HCT116 (cell line): Measurements from ENCODE around the gene TUBA4A. TPM values are rescaled to one million over a fixed set of nuclear protein-coding genes. Genes with fewer than 3 reads are reported as not detected.

Experiments
- ATAC-seq: fragments of 200-7000 bp; cut with Tn5 transposase; 2 replicates; pipeline ENCODE4 v1.9.1; 2020; ENCODE audit warnings: mild to moderate bottlenecking, moderate library complexity
- BruUV-seq: library from RNA; stranded (reverse); fragments of 400-500 nt; replicated peaks from 2 replicates; lab custom pipeline; 2021; lab: Mats Ljungman, UMichigan
- CTCF ChIA-PET: fragments of 300-600 bp; sonication (Branson Sonifier 250); formaldehyde crosslinking; loops from one replicate; lab custom pipeline; 2021; ENCODE audit warnings: antibody characterized with exemption; lab: Charles Lee
- POLR2A ChIA-PET: fragments of 300-600, 350-600 bp; sonication (Branson Sonifier 250); formaldehyde crosslinking; loops from one replicate; lab custom pipeline; 2021; ENCODE audit warnings: antibody characterized with exemption; lab: Charles Lee
- RAD21 ChIA-PET, 2 experiments: fragments of 300-600 bp; sonication (Branson Sonifier 250); formaldehyde crosslinking; loops; one replicate each; lab custom pipeline; 2023; ENCODE audit warnings: low total read pairs in 2 of 2; ENCODE audit not compliant: uncharacterized antibody in 2 of 2, unreplicated experiment in 2 of 2, low non-redundant PET in 1 of 2; lab: Charles Lee
- DNase-seq: peaks from one replicate; pipeline ENCODE4 v3.0.0-alpha.2; 2010; ENCODE audit warnings: low read depth, low spot score
- H2AFZ ChIP-seq: fragments of 200-600 bp; shearing (Covaris generic), sonication (generic); 2 replicates; pipeline ENCODE4 v1.6.1; 2017; ENCODE audit warnings: low read depth, mixed run types, mixed read lengths, antibody characterized with exemption, low read length; ENCODE audit not compliant: poor library complexity, severe bottlenecking
- H3K27ac ChIP-seq: 2 replicates; pipeline ENCODE4 v1.5.1; 2012; ENCODE audit warnings: low read depth, low read length
- H3K27me3 ChIP-seq: fragments of 200-600 bp; sonication (generic); 2 replicates; pipeline ENCODE4 v1.6.1; 2016; ENCODE audit warnings: mixed run types, low read length, mixed read lengths; ENCODE audit not compliant: insufficient read depth
- H3K36me3 ChIP-seq, 2 experiments: fragments of 200-500 bp in 1 of 2; fragments of 200-600 bp in 1 of 2; sonication (Bioruptor generic) in 1 of 2; sonication (generic) in 1 of 2; 2 replicates each; pipeline versions ENCODE4 v1.5.1 to v1.6.1; 2014 to 2016; ENCODE audit warnings: low read length in 2 of 2, inconsistent platforms in 1 of 2, mixed read lengths in 1 of 2, mixed run types in 1 of 2; ENCODE audit not compliant: insufficient read depth in 2 of 2, control insufficient read depth in 1 of 2
- H3K4me1 ChIP-seq, 2 experiments: fragments of 200-600 bp in 1 of 2; sonication (generic) in 1 of 2; 2 replicates each; pipeline versions ENCODE4 v1.5.1 to v1.6.1; 2012 to 2017; ENCODE audit warnings: low read length in 2 of 2, inconsistent platforms in 1 of 2, mild to moderate bottlenecking in 1 of 2, mixed read lengths in 1 of 2, mixed run types in 1 of 2, moderate library complexity in 1 of 2; ENCODE audit not compliant: insufficient read depth in 2 of 2, control insufficient read depth in 1 of 2
- H3K4me2 ChIP-seq: fragments of 200-600 bp; sonication (generic); 2 replicates; pipeline ENCODE4 v1.6.1; 2017; ENCODE audit warnings: mixed run types, low read length, mixed read lengths
- H3K4me3 ChIP-seq, 2 experiments: fragments of 200-600 bp in 1 of 2; sonication (generic) in 1 of 2; replicated peaks in 1 of 2; 2 replicates each; pipeline ENCODE4 v1.5.1; 2011 to 2016; ENCODE audit warnings: low read length in 2 of 2, control low read depth in 1 of 2, low read depth in 1 of 2, mild to moderate bottlenecking in 1 of 2, mixed read lengths in 1 of 2, mixed run types in 1 of 2
- H3K79me2 ChIP-seq: fragments of 200-600 bp; sonication (generic); 2 replicates; pipeline ENCODE4 v1.6.1; 2017; ENCODE audit warnings: mild to moderate bottlenecking, mixed run types, low read length, moderate library complexity, mixed read lengths; ENCODE audit not compliant: insufficient read depth
- H3K9ac ChIP-seq: fragments of 200-600 bp; sonication (generic); 2 replicates; pipeline ENCODE4 v1.6.1; 2016; ENCODE audit warnings: low read length, mixed read lengths
- H3K9me2 ChIP-seq: fragments of 200-600 bp; sonication (generic), shearing (Covaris generic); 2 replicates; pipeline ENCODE4 v1.6.1; 2017; ENCODE audit warnings: mixed run types, mild to moderate bottlenecking, moderate library complexity; ENCODE audit not compliant: insufficient read depth
- H3K9me3 ChIP-seq, 2 experiments: fragments of 200-500 bp in 1 of 2; fragments of 200-600 bp in 1 of 2; sonication (Bioruptor generic) in 1 of 2; sonication (generic) in 1 of 2; 2 replicates each; pipeline ENCODE4 v1.6.1; 2014 to 2017; ENCODE audit warnings: low read length in 2 of 2, mixed read lengths in 2 of 2, inconsistent platforms in 1 of 2, low read depth in 1 of 2, mild to moderate bottlenecking in 1 of 2, mixed run types in 1 of 2, moderate library complexity in 1 of 2; ENCODE audit not compliant: control insufficient read depth in 1 of 2, insufficient read depth in 1 of 2
- H4K20me1 ChIP-seq: fragments of 200-600 bp; sonication (generic), shearing (Covaris generic); 2 replicates; pipeline ENCODE4 v1.6.1; 2017; ENCODE audit warnings: mixed run types, mild to moderate bottlenecking, moderate library complexity; ENCODE audit not compliant: insufficient read depth
- CEBPB ChIP-seq: IDR thresholded peaks from 2 replicates; pipeline ENCODE4 v1.6.1; 2012; ENCODE audit warnings: low read depth
- EZH2 ChIP-seq: fragments of 200-600 bp; sonication (generic); IDR thresholded peaks from 2 replicates; pipeline ENCODE4 v1.6.1; 2017; ENCODE audit warnings: antibody characterized with exemption, mixed run types
- FOSL1 ChIP-seq: IDR thresholded peaks from 2 replicates; pipeline ENCODE4 v1.6.1; 2012; ENCODE audit warnings: low read depth
- POLR2A ChIP-seq: IDR thresholded peaks from 2 replicates; pipeline ENCODE4 v1.7.0; 2011; ENCODE audit warnings: borderline replicate concordance; ENCODE audit not compliant: insufficient read depth, insufficient read length; ENCODE audit errors: extremely low read depth
- SP1 ChIP-seq: IDR thresholded peaks from 2 replicates; pipeline ENCODE4 v1.6.1; 2012; ENCODE audit warnings: low read depth
- TCF7L2 ChIP-seq: IDR thresholded peaks from 2 replicates; pipeline ENCODE4 v1.7.0; 2011; ENCODE audit warnings: borderline replicate concordance, inconsistent platforms; ENCODE audit not compliant: insufficient read depth, insufficient read length; ENCODE audit errors: extremely low read depth
- intact Hi-C: fragments of 100-400 bp; cut with micrococcal nuclease; formaldehyde crosslinking; loops from 2 replicates; pipeline ENCODE4 v1.10.0; 2022
- total RNA-seq: library from RNA; stranded (reverse); gene quantifications from one replicate; pipeline ENCODE4 v1.2.1, GENCODE V29; 2021; ENCODE audit not compliant: unreplicated experiment
- TF ChIP-seq, protein P1 (sequence below), 3 experiments: fragments of 200-600 bp in 1 of 3; sonication (generic) in 1 of 3; IDR thresholded peaks in 2 of 3; conservative IDR thresholded peaks in 1 of 3; 2 replicates each; pipeline ENCODE4 v1.5.1; 2012 to 2017; ENCODE audit warnings: low read depth in 2 of 3, low read length in 2 of 3, antibody characterized with exemption in 1 of 3, borderline replicate concordance in 1 of 3, control low read depth in 1 of 3, mild to moderate bottlenecking in 1 of 3, mixed read lengths in 1 of 3, mixed run types in 1 of 3, moderate library complexity in 1 of 3; ENCODE audit not compliant: insufficient read depth in 1 of 3
- TF ChIP-seq, protein P2 (sequence below): IDR thresholded peaks from 2 replicates; pipeline ENCODE4 v1.6.1; 2012; ENCODE audit warnings: low read depth

TUBA4A gene
- total RNA-seq, 1 experiment from 2014 or later: 32.7 TPM

DNA sequence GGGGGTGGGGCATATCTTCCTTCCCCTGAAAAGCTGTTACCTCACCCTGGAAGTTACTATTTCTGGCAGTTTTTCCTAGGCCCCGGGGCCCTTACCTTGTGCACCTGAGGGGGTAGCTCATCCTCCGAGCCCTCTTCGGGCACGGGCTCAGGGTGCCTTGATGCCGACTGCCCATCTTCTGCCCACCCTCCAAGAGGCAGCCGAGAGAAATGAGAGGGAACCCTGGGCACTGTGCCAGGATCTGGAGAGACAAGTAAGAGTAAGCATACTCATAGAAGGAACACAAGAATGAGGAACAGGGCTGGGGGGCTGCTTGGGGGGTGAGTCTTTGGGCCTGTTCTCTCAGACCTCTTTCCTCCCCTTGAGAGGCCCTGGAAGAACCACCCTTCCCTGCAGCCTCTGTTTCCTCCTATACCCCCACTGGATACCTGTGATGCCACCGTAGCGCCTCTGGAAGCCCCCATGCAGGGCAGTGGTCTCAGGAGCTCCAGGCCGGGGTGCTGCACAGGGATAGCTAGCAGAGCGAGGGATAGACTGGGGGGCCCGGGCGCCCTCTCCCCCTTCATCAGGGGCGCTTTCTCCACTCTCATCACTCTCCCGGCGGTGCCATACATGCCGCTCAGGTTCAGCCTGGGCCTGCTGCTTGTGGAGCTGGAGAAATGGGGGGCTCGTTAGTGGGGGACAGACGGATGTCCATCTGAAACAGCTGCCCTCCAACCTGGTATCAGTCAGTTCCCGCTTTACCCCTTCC, 32.9 kb downstream of the TUBA4A start:
- POLR2A ChIA-PET: no interaction called here
- no peak for TF ChIP-seq FOSL1
- no peak for TF ChIP-seq SP1
- TF ChIP-seq, protein P1, sequence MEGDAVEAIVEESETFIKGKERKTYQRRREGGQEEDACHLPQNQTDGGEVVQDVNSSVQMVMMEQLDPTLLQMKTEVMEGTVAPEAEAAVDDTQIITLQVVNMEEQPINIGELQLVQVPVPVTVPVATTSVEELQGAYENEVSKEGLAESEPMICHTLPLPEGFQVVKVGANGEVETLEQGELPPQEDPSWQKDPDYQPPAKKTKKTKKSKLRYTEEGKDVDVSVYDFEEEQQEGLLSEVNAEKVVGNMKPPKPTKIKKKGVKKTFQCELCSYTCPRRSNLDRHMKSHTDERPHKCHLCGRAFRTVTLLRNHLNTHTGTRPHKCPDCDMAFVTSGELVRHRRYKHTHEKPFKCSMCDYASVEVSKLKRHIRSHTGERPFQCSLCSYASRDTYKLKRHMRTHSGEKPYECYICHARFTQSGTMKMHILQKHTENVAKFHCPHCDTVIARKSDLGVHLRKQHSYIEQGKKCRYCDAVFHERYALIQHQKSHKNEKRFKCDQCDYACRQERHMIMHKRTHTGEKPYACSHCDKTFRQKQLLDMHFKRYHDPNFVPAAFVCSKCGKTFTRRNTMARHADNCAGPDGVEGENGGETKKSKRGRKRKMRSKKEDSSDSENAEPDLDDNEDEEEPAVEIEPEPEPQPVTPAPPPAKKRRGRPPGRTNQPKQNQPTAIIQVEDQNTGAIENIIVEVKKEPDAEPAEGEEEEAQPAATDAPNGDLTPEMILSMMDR (IDR thresholded peaks at IDR 0.05 in 2 of 3, conservative IDR thresholded peaks at IDR 0.05 in 1 of 3; ENCODE audit: borderline replicate concordance in 1 of 3, insufficient read depth in 1 of 3, low read depth in 2 of 3, low read length in 2 of 3): no peak
- TF ChIP-seq TCF7L2: no peak
- no peak for TF ChIP-seq CEBPB
- no peak for TF ChIP-seq EZH2
- no peak for TF ChIP-seq POLR2A
- TF ChIP-seq, protein P2, sequence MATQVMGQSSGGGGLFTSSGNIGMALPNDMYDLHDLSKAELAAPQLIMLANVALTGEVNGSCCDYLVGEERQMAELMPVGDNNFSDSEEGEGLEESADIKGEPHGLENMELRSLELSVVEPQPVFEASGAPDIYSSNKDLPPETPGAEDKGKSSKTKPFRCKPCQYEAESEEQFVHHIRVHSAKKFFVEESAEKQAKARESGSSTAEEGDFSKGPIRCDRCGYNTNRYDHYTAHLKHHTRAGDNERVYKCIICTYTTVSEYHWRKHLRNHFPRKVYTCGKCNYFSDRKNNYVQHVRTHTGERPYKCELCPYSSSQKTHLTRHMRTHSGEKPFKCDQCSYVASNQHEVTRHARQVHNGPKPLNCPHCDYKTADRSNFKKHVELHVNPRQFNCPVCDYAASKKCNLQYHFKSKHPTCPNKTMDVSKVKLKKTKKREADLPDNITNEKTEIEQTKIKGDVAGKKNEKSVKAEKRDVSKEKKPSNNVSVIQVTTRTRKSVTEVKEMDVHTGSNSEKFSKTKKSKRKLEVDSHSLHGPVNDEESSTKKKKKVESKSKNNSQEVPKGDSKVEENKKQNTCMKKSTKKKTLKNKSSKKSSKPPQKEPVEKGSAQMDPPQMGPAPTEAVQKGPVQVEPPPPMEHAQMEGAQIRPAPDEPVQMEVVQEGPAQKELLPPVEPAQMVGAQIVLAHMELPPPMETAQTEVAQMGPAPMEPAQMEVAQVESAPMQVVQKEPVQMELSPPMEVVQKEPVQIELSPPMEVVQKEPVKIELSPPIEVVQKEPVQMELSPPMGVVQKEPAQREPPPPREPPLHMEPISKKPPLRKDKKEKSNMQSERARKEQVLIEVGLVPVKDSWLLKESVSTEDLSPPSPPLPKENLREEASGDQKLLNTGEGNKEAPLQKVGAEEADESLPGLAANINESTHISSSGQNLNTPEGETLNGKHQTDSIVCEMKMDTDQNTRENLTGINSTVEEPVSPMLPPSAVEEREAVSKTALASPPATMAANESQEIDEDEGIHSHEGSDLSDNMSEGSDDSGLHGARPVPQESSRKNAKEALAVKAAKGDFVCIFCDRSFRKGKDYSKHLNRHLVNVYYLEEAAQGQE: no peak
- Histone ChIP-seq H3K27ac (no peak overlapping the region), H4K20me1 (no peaks in the 10 kb centered on the region), H3K4me3 (no peak overlapping the region), H3K9me3 (no peaks in the 10 kb centered on the region), H3K4me2 (no peak overlapping the region), H3K9ac (no peak overlapping the region), H3K9me2 (no peaks in the 10 kb centered on the region), H3K27me3 (no peaks in the 10 kb centered on the region), H3K36me3 (peaks cover 22 to 26% of the 10 kb centered on the region in 2 experiments; a peak in 3 of 4 replicates), H3K79me2 (no peaks in the 10 kb centered on the region), H2AFZ (no peak overlapping the region), H3K4me1 (peaks cover 9 to 37% of the 10 kb centered on the region in 2 experiments; a peak in 3 of 4 replicates)
- ATAC-seq: no peak
- intact Hi-C loops: no loop called here
- RAD21 ChIA-PET: no interaction called here
- no TSS peak for BruUV-seq
- CTCF ChIA-PET: no interaction called here
- no peak for DNase-seq
